GM18909 (cell line): ENCODE measurements around the gene L3HYPDH.

Experiments
- ATAC-seq: cut with Tn5 transposase; IDR thresholded peaks from one replicate; pipeline ENCODE4 v1.9.1; 2021; ENCODE audit warnings: mild to moderate bottlenecking; ENCODE audit not compliant: unreplicated experiment, poor library complexity

The L3HYPDH gene

GRCh38 chr14:59429790-59430189, 54.4 kb downstream of the L3HYPDH start:
- ATAC-seq, result no peak

GRCh38 chr14:59428581-59429012, 55.6 kb downstream of the L3HYPDH start:
- no peak for ATAC-seq

- ATAC-seq, result no peak
Measured at GRCh38 chr14:59427653-59428580, 56.3 kb downstream of the L3HYPDH start.

GRCh38 chr14:59425322-59425935, 58.8 kb downstream of the L3HYPDH start:
- no peak for ATAC-seq

GRCh38 chr14:59424341-59425071, 59.7 kb downstream of the L3HYPDH start:
- no peak for ATAC-seq
